ENCODE measurements around the gene TRIM71.
A peak's percentile ranks its signal among the peaks of the same experiment; 100 is the strongest.

Gene TRIM71

GRCh38 chr3:32868719-32869512, 51.1 kb downstream of the TRIM71 start:
- DNase-seq (ENCODE audit: low read depth), result no peak
- in situ Hi-C loops (cut with HindIII; ENCODE audit: low sequenced_read_pairs), result no loop called here
- H3K4me3 ChIP-seq (ENCODE audit: low read depth, low read length), result no peak overlapping the region
- no peak for TF ChIP-seq CTCF (IDR thresholded peaks at IDR 0.05; ENCODE audit: low read depth, low read length, missing control alignments)

- H3K4me3 ChIP-seq (ENCODE audit: low read depth, low read length), result no peak overlapping the region
- no peak for TF ChIP-seq CTCF (IDR thresholded peaks at IDR 0.05; ENCODE audit: low read depth, low read length, missing control alignments)
- DNase-seq (ENCODE audit: low read depth), result no peak
- in situ Hi-C loops (cut with HindIII; ENCODE audit: low sequenced_read_pairs), result no loop called here
Measured at GRCh38 chr3:32869513-32870047, 51.8 kb downstream of the TRIM71 start.

GRCh38 chr3:32870373-32871095, 52.7 kb downstream of the TRIM71 start:
- no peak overlapping the region for H3K4me3 ChIP-seq (ENCODE audit: low read depth, low read length)
- in situ Hi-C loops (cut with HindIII; ENCODE audit: low sequenced_read_pairs), result no loop called here
- TF ChIP-seq CTCF (IDR thresholded peaks at IDR 0.05; ENCODE audit: low read depth, low read length, missing control alignments), result no peak
- no peak for DNase-seq (ENCODE audit: low read depth)

GRCh38 chr3:32871273-32871672, 53.5 kb downstream of the TRIM71 start:
- no peak for DNase-seq (ENCODE audit: low read depth)
- TF ChIP-seq CTCF (IDR thresholded peaks at IDR 0.05; ENCODE audit: low read depth, low read length, missing control alignments), result no peak
- no peak overlapping the region for H3K4me3 ChIP-seq (ENCODE audit: low read depth, low read length)
- in situ Hi-C loops (cut with HindIII; ENCODE audit: low sequenced_read_pairs), result no loop called here

- no peak overlapping the region for H3K4me3 ChIP-seq (ENCODE audit: low read depth, low read length)
- DNase-seq (ENCODE audit: low read depth), result peak; percentile 71
- no peak for TF ChIP-seq CTCF (IDR thresholded peaks at IDR 0.05; ENCODE audit: low read depth, low read length, missing control alignments)
- in situ Hi-C loops (cut with HindIII; ENCODE audit: low sequenced_read_pairs), result no loop called here
Measured at GRCh38 chr3:32872487-32873382, 54.9 kb downstream of the TRIM71 start.

Data from astrocyte of the cerebellum (primary cell).